Measurements from ENCODE around the gene UBE2J2.

The UBE2J2 gene

GRCh38 chr1:1302006-1302430 lies 28.4 kb upstream of the UBE2J2 start:
- Histone ChIP-seq H3K27me3 (ENCODE audit: low read depth, low read length) (no peaks in the 10 kb centered on the region), H3K27ac (ENCODE audit: low read length) (no peak overlapping the region), H3K4me1 (ENCODE audit: control insufficient read depth in 1 of 2, insufficient read depth in 2 of 2, low read length in 2 of 2) (peaks cover 16 to 41% of the 10 kb centered on the region in 2 donors), H3K36me3 (ENCODE audit: control insufficient read depth in 1 of 2, insufficient read depth in 2 of 2, low read length in 2 of 2) (peaks cover 0 to 6% of the 10 kb centered on the region in 2 donors), H3K9me3 (ENCODE audit: control insufficient read depth in 1 of 2, low read length in 2 of 2) (no peaks in the 10 kb centered on the region), H3K4me3 (ENCODE audit: low read depth in 1 of 2, low read length in 2 of 2) (no peak overlapping the region)

GRCh38 chr1:1300352-1300739 lies 26.7 kb upstream of the UBE2J2 start:
- H3K27me3 ChIP-seq (ENCODE audit: low read depth, low read length): no peaks in the 10 kb centered on the region
- no peak overlapping the region for H3K27ac ChIP-seq (ENCODE audit: low read length)
- H3K9me3 ChIP-seq (ENCODE audit: control insufficient read depth in 1 of 2, low read length in 2 of 2): no peaks in the 10 kb centered on the region
- peaks cover 6 to 25% of the 10 kb centered on the region in 2 donors for H3K4me1 ChIP-seq (ENCODE audit: control insufficient read depth in 1 of 2, insufficient read depth in 2 of 2, low read length in 2 of 2)
- H3K4me3 ChIP-seq (ENCODE audit: low read depth in 1 of 2, low read length in 2 of 2): no peak overlapping the region
- peaks cover 0 to 22% of the 10 kb centered on the region in 2 donors for H3K36me3 ChIP-seq (ENCODE audit: control insufficient read depth in 1 of 2, insufficient read depth in 2 of 2, low read length in 2 of 2)

GRCh38 chr1:1299686-1300351 lies 26.2 kb upstream of the UBE2J2 start:
- no peaks in the 10 kb centered on the region for H3K27me3 ChIP-seq (ENCODE audit: low read depth, low read length)
- peaks cover under 1 to 19% of the 10 kb centered on the region in 2 donors for H3K4me1 ChIP-seq (ENCODE audit: control insufficient read depth in 1 of 2, insufficient read depth in 2 of 2, low read length in 2 of 2)
- H3K36me3 ChIP-seq (ENCODE audit: control insufficient read depth in 1 of 2, insufficient read depth in 2 of 2, low read length in 2 of 2): peaks cover 0 to 27% of the 10 kb centered on the region in 2 donors
- H3K27ac ChIP-seq (ENCODE audit: low read length): no peak overlapping the region
- no peak overlapping the region for H3K4me3 ChIP-seq (ENCODE audit: low read depth in 1 of 2, low read length in 2 of 2)
- H3K9me3 ChIP-seq (ENCODE audit: control insufficient read depth in 1 of 2, low read length in 2 of 2): no peaks in the 10 kb centered on the region

- Histone ChIP-seq H3K27me3 (ENCODE audit: low read depth, low read length) (no peaks in the 10 kb centered on the region), H3K4me3 (ENCODE audit: low read depth in 1 of 2, low read length in 2 of 2) (no peak overlapping the region), H3K27ac (ENCODE audit: low read length) (no peak overlapping the region), H3K4me1 (ENCODE audit: control insufficient read depth in 1 of 2, insufficient read depth in 2 of 2, low read length in 2 of 2) (peaks cover 0 to 12% of the 10 kb centered on the region in 2 donors), H3K36me3 (ENCODE audit: control insufficient read depth in 1 of 2, insufficient read depth in 2 of 2, low read length in 2 of 2) (peaks cover 0 to 34% of the 10 kb centered on the region in 2 donors), H3K9me3 (ENCODE audit: control insufficient read depth in 1 of 2, low read length in 2 of 2) (no peaks in the 10 kb centered on the region)
Observed at GRCh38 chr1:1298861-1299685, 25.4 kb upstream of the UBE2J2 start.

GRCh38 chr1:1297802-1298424 lies 24.3 kb upstream of the UBE2J2 start:
- Histone ChIP-seq H3K4me3 (ENCODE audit: low read depth in 1 of 2, low read length in 2 of 2) (no peak overlapping the region), H3K4me1 (ENCODE audit: control insufficient read depth in 1 of 2, insufficient read depth in 2 of 2, low read length in 2 of 2) (peaks cover 0 to 4% of the 10 kb centered on the region in 2 donors), H3K27ac (ENCODE audit: low read length) (no peak overlapping the region), H3K36me3 (ENCODE audit: control insufficient read depth in 1 of 2, insufficient read depth in 2 of 2, low read length in 2 of 2) (peaks cover 0 to 35% of the 10 kb centered on the region in 2 donors), H3K27me3 (ENCODE audit: low read depth, low read length) (no peaks in the 10 kb centered on the region), H3K9me3 (ENCODE audit: control insufficient read depth in 1 of 2, low read length in 2 of 2) (no peaks in the 10 kb centered on the region)

GRCh38 chr1:1296070-1297061 lies 22.7 kb upstream of the UBE2J2 start:
- H3K27ac ChIP-seq (ENCODE audit: low read length): no peak overlapping the region

GRCh38 chr1:1295154-1295923 lies 21.7 kb upstream of the UBE2J2 start:
- Histone ChIP-seq H3K4me3 (ENCODE audit: low read depth in 1 of 2, low read length in 2 of 2) (no peak overlapping the region), H3K9me3 (ENCODE audit: control insufficient read depth in 1 of 2, low read length in 2 of 2) (no peaks in the 10 kb centered on the region), H3K4me1 (ENCODE audit: control insufficient read depth in 1 of 2, insufficient read depth in 2 of 2, low read length in 2 of 2) (peaks cover 0 to 13% of the 10 kb centered on the region in 2 donors), H3K27me3 (ENCODE audit: low read depth, low read length) (no peaks in the 10 kb centered on the region), H3K27ac (ENCODE audit: low read length) (no peak overlapping the region), H3K36me3 (ENCODE audit: control insufficient read depth in 1 of 2, insufficient read depth in 2 of 2, low read length in 2 of 2) (peaks cover 0 to 35% of the 10 kb centered on the region in 2 donors)

More at GRCh38 chr1:1296070-1297061, 22.7 kb upstream of the UBE2J2 start:
- H3K4me1 ChIP-seq (ENCODE audit: control insufficient read depth in 1 of 2, insufficient read depth in 2 of 2, low read length in 2 of 2): peaks cover 0 to 8% of the 10 kb centered on the region in 2 donors
- no peaks in the 10 kb centered on the region for H3K9me3 ChIP-seq (ENCODE audit: control insufficient read depth in 1 of 2, low read length in 2 of 2)
- H3K4me3 ChIP-seq (ENCODE audit: low read depth in 1 of 2, low read length in 2 of 2): no peak overlapping the region
- peaks cover 0 to 35% of the 10 kb centered on the region in 2 donors for H3K36me3 ChIP-seq (ENCODE audit: control insufficient read depth in 1 of 2, insufficient read depth in 2 of 2, low read length in 2 of 2)
- no peaks in the 10 kb centered on the region for H3K27me3 ChIP-seq (ENCODE audit: low read depth, low read length)

GRCh38 chr1:1294250-1294890 lies 20.7 kb upstream of the UBE2J2 start:
- no peak overlapping the region for H3K27ac ChIP-seq (ENCODE audit: low read length)
- no peaks in the 10 kb centered on the region for H3K27me3 ChIP-seq (ENCODE audit: low read depth, low read length)
- H3K9me3 ChIP-seq (ENCODE audit: control insufficient read depth in 1 of 2, low read length in 2 of 2): no peaks in the 10 kb centered on the region
- H3K36me3 ChIP-seq (ENCODE audit: control insufficient read depth in 1 of 2, insufficient read depth in 2 of 2, low read length in 2 of 2): peaks cover 0 to 35% of the 10 kb centered on the region in 2 donors
- H3K4me1 ChIP-seq (ENCODE audit: control insufficient read depth in 1 of 2, insufficient read depth in 2 of 2, low read length in 2 of 2): peaks cover 0 to 13% of the 10 kb centered on the region in 2 donors
- H3K4me3 ChIP-seq (ENCODE audit: low read depth in 1 of 2, low read length in 2 of 2): no peak overlapping the region

GRCh38 chr1:1293263-1294249 lies 19.9 kb upstream of the UBE2J2 start:
- peaks cover 0 to 35% of the 10 kb centered on the region in 2 donors for H3K36me3 ChIP-seq (ENCODE audit: control insufficient read depth in 1 of 2, insufficient read depth in 2 of 2, low read length in 2 of 2)
- H3K4me1 ChIP-seq (ENCODE audit: control insufficient read depth in 1 of 2, insufficient read depth in 2 of 2, low read length in 2 of 2): peaks cover 0 to 8% of the 10 kb centered on the region in 2 donors
- no peaks in the 10 kb centered on the region for H3K27me3 ChIP-seq (ENCODE audit: low read depth, low read length)
- no peaks in the 10 kb centered on the region for H3K9me3 ChIP-seq (ENCODE audit: control insufficient read depth in 1 of 2, low read length in 2 of 2)
- H3K4me3 ChIP-seq (ENCODE audit: low read depth in 1 of 2, low read length in 2 of 2): no peak overlapping the region
- no peak overlapping the region for H3K27ac ChIP-seq (ENCODE audit: low read length)
